ENCODE data around the gene NNT.

Gene NNT

DNA sequence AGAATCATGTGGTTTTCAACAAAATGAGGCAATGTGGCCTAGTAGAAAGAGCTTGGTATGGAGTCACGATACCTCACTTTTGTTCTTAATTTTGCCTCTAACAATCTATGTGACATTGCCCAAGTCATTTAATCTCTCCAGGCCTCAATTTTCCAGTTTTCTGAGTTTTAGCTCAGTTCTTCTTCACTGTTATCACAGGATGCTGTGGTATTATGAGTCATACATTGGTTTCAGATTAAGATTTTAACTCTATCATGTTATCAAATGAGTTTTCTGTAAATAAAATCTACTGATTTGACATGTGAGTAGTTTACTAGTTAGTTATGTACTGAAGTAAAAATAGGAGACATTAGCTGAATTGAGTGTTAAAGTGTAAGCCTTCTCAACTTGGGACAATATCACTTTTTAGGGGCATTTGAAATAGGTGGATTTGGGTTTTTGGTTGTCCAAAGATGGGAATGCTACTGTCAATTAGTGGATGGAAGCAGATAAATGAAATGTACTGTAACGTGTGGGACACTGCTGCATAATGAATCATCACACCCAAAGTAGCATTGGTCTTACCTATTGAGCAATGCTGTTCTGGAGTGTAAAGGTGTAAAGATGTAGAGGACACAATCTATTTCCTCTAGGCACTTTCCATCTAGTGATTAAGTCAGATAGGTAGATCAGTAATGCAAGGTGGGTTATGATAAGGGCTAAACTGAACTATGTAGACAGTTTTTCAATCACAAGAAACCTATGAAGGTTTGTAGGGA lies 73.3 kb downstream of the NNT start:
- TF ChIP-seq TAF1 (IDR thresholded peaks at IDR 0.05; ENCODE audit: borderline replicate concordance, insufficient read depth, low read length) (no peak), FOXP2 (optimal IDR thresholded peaks at IDR 0.05; ENCODE audit: borderline replicate concordance, extremely low read depth, extremely low read length, insufficient read depth) (no peak), SIN3A (IDR thresholded peaks at IDR 0.05; ENCODE audit: borderline replicate concordance, insufficient read depth, low read length) (no peak), POLR2AphosphoS5 (IDR thresholded peaks at IDR 0.05; ENCODE audit: low read depth, low read length) (no peak)
- TF ChIP-seq, protein P1, sequence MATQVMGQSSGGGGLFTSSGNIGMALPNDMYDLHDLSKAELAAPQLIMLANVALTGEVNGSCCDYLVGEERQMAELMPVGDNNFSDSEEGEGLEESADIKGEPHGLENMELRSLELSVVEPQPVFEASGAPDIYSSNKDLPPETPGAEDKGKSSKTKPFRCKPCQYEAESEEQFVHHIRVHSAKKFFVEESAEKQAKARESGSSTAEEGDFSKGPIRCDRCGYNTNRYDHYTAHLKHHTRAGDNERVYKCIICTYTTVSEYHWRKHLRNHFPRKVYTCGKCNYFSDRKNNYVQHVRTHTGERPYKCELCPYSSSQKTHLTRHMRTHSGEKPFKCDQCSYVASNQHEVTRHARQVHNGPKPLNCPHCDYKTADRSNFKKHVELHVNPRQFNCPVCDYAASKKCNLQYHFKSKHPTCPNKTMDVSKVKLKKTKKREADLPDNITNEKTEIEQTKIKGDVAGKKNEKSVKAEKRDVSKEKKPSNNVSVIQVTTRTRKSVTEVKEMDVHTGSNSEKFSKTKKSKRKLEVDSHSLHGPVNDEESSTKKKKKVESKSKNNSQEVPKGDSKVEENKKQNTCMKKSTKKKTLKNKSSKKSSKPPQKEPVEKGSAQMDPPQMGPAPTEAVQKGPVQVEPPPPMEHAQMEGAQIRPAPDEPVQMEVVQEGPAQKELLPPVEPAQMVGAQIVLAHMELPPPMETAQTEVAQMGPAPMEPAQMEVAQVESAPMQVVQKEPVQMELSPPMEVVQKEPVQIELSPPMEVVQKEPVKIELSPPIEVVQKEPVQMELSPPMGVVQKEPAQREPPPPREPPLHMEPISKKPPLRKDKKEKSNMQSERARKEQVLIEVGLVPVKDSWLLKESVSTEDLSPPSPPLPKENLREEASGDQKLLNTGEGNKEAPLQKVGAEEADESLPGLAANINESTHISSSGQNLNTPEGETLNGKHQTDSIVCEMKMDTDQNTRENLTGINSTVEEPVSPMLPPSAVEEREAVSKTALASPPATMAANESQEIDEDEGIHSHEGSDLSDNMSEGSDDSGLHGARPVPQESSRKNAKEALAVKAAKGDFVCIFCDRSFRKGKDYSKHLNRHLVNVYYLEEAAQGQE (IDR thresholded peaks at IDR 0.05; ENCODE audit: insufficient read depth in 1 of 2, low read depth in 2 of 2, low read length in 2 of 2) = no peak

GRCh38 chr5:43677253-43677652 lies 74.3 kb downstream of the NNT start:
- TF ChIP-seq, protein P1 (IDR thresholded peaks at IDR 0.05; ENCODE audit: insufficient read depth in 1 of 2, low read depth in 2 of 2, low read length in 2 of 2) = no peak
- TF ChIP-seq POLR2AphosphoS5 (IDR thresholded peaks at IDR 0.05; ENCODE audit: low read depth, low read length) (no peak), FOXP2 (optimal IDR thresholded peaks at IDR 0.05; ENCODE audit: borderline replicate concordance, extremely low read depth, extremely low read length, insufficient read depth) (no peak), SIN3A (IDR thresholded peaks at IDR 0.05; ENCODE audit: borderline replicate concordance, insufficient read depth, low read length) (no peak), TAF1 (IDR thresholded peaks at IDR 0.05; ENCODE audit: borderline replicate concordance, insufficient read depth, low read length) (no peak)

GRCh38 chr5:43679214-43679613 lies 76.2 kb downstream of the NNT start:
- no peak for TF ChIP-seq TAF1 (IDR thresholded peaks at IDR 0.05; ENCODE audit: borderline replicate concordance, insufficient read depth, low read length)
- TF ChIP-seq POLR2AphosphoS5 (IDR thresholded peaks at IDR 0.05; ENCODE audit: low read depth, low read length) = no peak
- TF ChIP-seq FOXP2 (optimal IDR thresholded peaks at IDR 0.05; ENCODE audit: borderline replicate concordance, extremely low read depth, extremely low read length, insufficient read depth) = no peak
- TF ChIP-seq, protein P1 (IDR thresholded peaks at IDR 0.05; ENCODE audit: insufficient read depth in 1 of 2, low read depth in 2 of 2, low read length in 2 of 2) = no peak
- TF ChIP-seq SIN3A (IDR thresholded peaks at IDR 0.05; ENCODE audit: borderline replicate concordance, insufficient read depth, low read length) = no peak

- TF ChIP-seq TAF1 (IDR thresholded peaks at IDR 0.05; ENCODE audit: borderline replicate concordance, insufficient read depth, low read length) (no peak), POLR2AphosphoS5 (IDR thresholded peaks at IDR 0.05; ENCODE audit: low read depth, low read length) (no peak), FOXP2 (optimal IDR thresholded peaks at IDR 0.05; ENCODE audit: borderline replicate concordance, extremely low read depth, extremely low read length, insufficient read depth) (no peak), SIN3A (IDR thresholded peaks at IDR 0.05; ENCODE audit: borderline replicate concordance, insufficient read depth, low read length) (no peak)
- TF ChIP-seq, protein P1 (IDR thresholded peaks at IDR 0.05; ENCODE audit: insufficient read depth in 1 of 2, low read depth in 2 of 2, low read length in 2 of 2) = no peak
These were observed 77.3 kb downstream of the NNT start for GRCh38 chr5:43680286-43680685.

All from PFSK-1 (cell line).